Sigmoid colon (tissue), 7 donors: ENCODE data around the gene SPTBN5. TPM values are rescaled to one million over a fixed set of nuclear protein-coding genes. Genes with fewer than 3 reads are reported as not detected.

Experiments
- DNase-seq: peaks from one replicate; pipeline ENCODE4 v3.0.0-alpha.2; 2019
- H3K27ac ChIP-seq, 4 donors: fragments of 200-600 bp; sonication (generic); one replicate each; pipeline ENCODE4 v1.5.1; 2016 to 2019; ENCODE audit warnings: mild to moderate bottlenecking in 1 of 4
- H3K27me3 ChIP-seq, 3 donors: fragments of 200-600 bp; sonication (generic); one replicate each; pipeline ENCODE4 v1.5.1; 2019; ENCODE audit warnings: mild to moderate bottlenecking in 1 of 3
- H3K36me3 ChIP-seq, 4 donors: fragments of 200-600 bp; sonication (generic); one replicate each; pipeline ENCODE4 v1.5.1; 2016 to 2019
- H3K4me1 ChIP-seq, 4 donors: fragments of 200-600 bp; sonication (generic); one replicate each; pipeline ENCODE4 v1.5.1; 2017 to 2019
- H3K4me3 ChIP-seq, 4 donors: fragments of 200-600 bp; sonication (generic); one replicate each; pipeline ENCODE4 v1.5.1; 2017 to 2019; ENCODE audit warnings: mild to moderate bottlenecking in 2 of 4, moderate library complexity in 1 of 4
- H3K9me3 ChIP-seq, 4 donors: fragments of 200-600 bp in 3 of 4; sonication (generic) in 3 of 4; one replicate each; pipeline versions ENCODE4 v1.5.1 to v1.6.1; 2013 to 2019
- CTCF ChIP-seq, 4 experiments: fragments of 450-650 bp in 3 of 4; fragments of 200-600 bp in 1 of 4; IDR thresholded peaks; one replicate each; pipeline ENCODE4 v1.5.1; 2016 to 2019; ENCODE audit warnings: antibody characterized with exemption in 4 of 4, mild to moderate bottlenecking in 3 of 4, moderate library complexity in 2 of 4
- EP300 ChIP-seq, 4 donors: sonication (generic); formaldehyde crosslinking; IDR thresholded peaks; one replicate each; pipeline ENCODE4 v1.6.1; 2017; ENCODE audit warnings: antibody characterized with exemption in 4 of 4
- POLR2A ChIP-seq, 2 donors: fragments of 450-650 bp; IDR thresholded peaks; one replicate each; pipeline ENCODE4 v1.6.1; 2016; ENCODE audit warnings: antibody characterized with exemption in 2 of 2, mild to moderate bottlenecking in 2 of 2, moderate library complexity in 2 of 2
- POLR2AphosphoS5 ChIP-seq, 4 donors: sonication (generic); formaldehyde crosslinking; IDR thresholded peaks; one replicate each; pipeline ENCODE4 v1.6.1; 2017; ENCODE audit warnings: antibody characterized with exemption in 4 of 4
- WGBS, 2 donors: extraction: QIAGEN DNeasy Blood & Tissue Kit; methylation state at CpG; one replicate each; pipeline ENCODE4 v1.1.7; 2013; 5-methylcytosine and 5-hydroxymethylcytosine counted together
- intact Hi-C: fragments of 100-400 bp; cut with DNase I; formaldehyde crosslinking; loops from one replicate; pipeline ENCODE4 v1.15.1; 2023
- polyA plus RNA-seq, 3 donors: library from polyadenylated mRNA; stranded (reverse); fragments of 200-250 nt; gene quantifications; one replicate each; pipeline ENCODE4 v1.2.3, GENCODE V29; 2013
- total RNA-seq, 4 donors: library from RNA; depleted of rRNA; stranded (reverse); fragments of >200 nt; gene quantifications; one replicate each; pipeline ENCODE4 v1.1.0, GENCODE V29; 2016
- donor health status: healthy with polysubstance abuse.
- donor health status: Bipolar disorder and iron deficiency.
- donor health status: healthy.

Gene SPTBN5
- total and polyA plus RNA-seq, 7 donors: under 0.01 to 2.3 (median 0.60) TPM

GRCh38 chr15:41897363-41897799, 3.5 kb upstream of the SPTBN5 start:
- DNase-seq: no peak
- TF ChIP-seq CTCF (IDR thresholded peaks at IDR 0.05) (no peak), POLR2AphosphoS5 (IDR thresholded peaks at IDR 0.05) (no peak), POLR2A (IDR thresholded peaks at IDR 0.05) (no peak), EP300 (IDR thresholded peaks at IDR 0.05) (no peak)
- peaks cover 0 to 30% (median 24%) of the 10 kb centered on the region in 4 donors for H3K4me1 ChIP-seq
- 86 to 91% methylated on average over 8 of the region's 8 CpGs for WGBS, 2 donors
- no peaks in the 10 kb centered on the region for H3K9me3 ChIP-seq
- intact Hi-C loops: no loop called here
- H3K27ac ChIP-seq: no peak overlapping the region
- peaks cover 0 to 18% (median 8%) of the 10 kb centered on the region in 4 donors for H3K36me3 ChIP-seq
- no peaks in the 10 kb centered on the region for H3K27me3 ChIP-seq
- no peak overlapping the region for H3K4me3 ChIP-seq

- intact Hi-C loops: no loop called here
- Histone ChIP-seq H3K4me3 (no peak overlapping the region), H3K4me1 (peaks cover 0 to 36% (median 28%) of the 10 kb centered on the region in 4 donors), H3K36me3 (peaks cover 0 to 18% (median 8%) of the 10 kb centered on the region in 4 donors), H3K27ac (no peak overlapping the region), H3K9me3 (no peaks in the 10 kb centered on the region), H3K27me3 (no peaks in the 10 kb centered on the region)
- DNase-seq: no peak
- TF ChIP-seq POLR2AphosphoS5 (IDR thresholded peaks at IDR 0.05) (no peak), EP300 (IDR thresholded peaks at IDR 0.05) (no peak)
- 93 to 94% methylated on average over 6 of the region's 6 CpGs for WGBS, 2 donors
Measured at GRCh38 chr15:41896566-41896965, 2.7 kb upstream of the SPTBN5 start.

- H3K27ac ChIP-seq: no peak overlapping the region
- 99 to 100% methylated on average over 1 of the region's 1 CpG for WGBS, 2 donors
- H3K4me1 ChIP-seq: peaks cover 0 to 36% (median 28%) of the 10 kb centered on the region in 4 donors
- TF ChIP-seq EP300 (IDR thresholded peaks at IDR 0.05) (no peak), CTCF (IDR thresholded peaks at IDR 0.05) (no peak), POLR2A (IDR thresholded peaks at IDR 0.05) (no peak), POLR2AphosphoS5 (IDR thresholded peaks at IDR 0.05) (no peak)
- no peak for DNase-seq
- no peak overlapping the region for H3K4me3 ChIP-seq
- no peaks in the 10 kb centered on the region for H3K9me3 ChIP-seq
- no peaks in the 10 kb centered on the region for H3K27me3 ChIP-seq
- H3K36me3 ChIP-seq: peaks cover 0 to 16% (median 7%) of the 10 kb centered on the region in 4 donors
- intact Hi-C loops: no loop called here
Measured at GRCh38 chr15:41895957-41896356, 2.1 kb upstream of the SPTBN5 start.

GRCh38 chr15:41895491-41895890, 1.6 kb upstream of the SPTBN5 start:
- Histone ChIP-seq H3K36me3 (peaks cover 0 to 11% (median 3%) of the 10 kb centered on the region in 4 donors), H3K9me3 (no peaks in the 10 kb centered on the region), H3K4me1 (peaks cover 0 to 36% (median 28%) of the 10 kb centered on the region in 4 donors), H3K27ac (peak overlapping the region in 3 of 4 donors; percentile 13 to 58 (median 50)), H3K27me3 (no peaks in the 10 kb centered on the region), H3K4me3 (no peak overlapping the region)
- DNase-seq: no peak
- WGBS, 2 donors: 96 to 97% methylated on average over 11 of the region's 11 CpGs
- TF ChIP-seq EP300 (IDR thresholded peaks at IDR 0.05) (no peak), POLR2A (IDR thresholded peaks at IDR 0.05) (no peak), CTCF (IDR thresholded peaks at IDR 0.05) (no peak), POLR2AphosphoS5 (IDR thresholded peaks at IDR 0.05) (no peak)
- intact Hi-C loops: no loop called here

- no peaks in the 10 kb centered on the region for H3K9me3 ChIP-seq
- no peaks in the 10 kb centered on the region for H3K27me3 ChIP-seq
- peaks cover 0 to 6% (median 0%) of the 10 kb centered on the region in 4 donors for H3K36me3 ChIP-seq
- H3K4me1 ChIP-seq: peaks cover 0 to 36% (median 28%) of the 10 kb centered on the region in 4 donors
- intact Hi-C loops: no loop called here
- WGBS, 2 donors: 30 to 61% methylated on average over 24 of the region's 24 CpGs
- DNase-seq: peak; percentile 87
- peak overlapping the region; percentile 36 to 58 (median 44) for H3K27ac ChIP-seq
- H3K4me3 ChIP-seq: peak overlapping the region in 3 of 4 donors; percentile 7 to 28 (median 17)
- no peak for TF ChIP-seq POLR2AphosphoS5 (IDR thresholded peaks at IDR 0.05)
- TF ChIP-seq POLR2A (IDR thresholded peaks at IDR 0.05): no peak
- no peak for TF ChIP-seq CTCF (IDR thresholded peaks at IDR 0.05)
- TF ChIP-seq EP300 (IDR thresholded peaks at IDR 0.05): no peak
Measured at GRCh38 chr15:41894791-41895463, 1.1 kb upstream of the SPTBN5 start.
